Brain microvascular endothelial cell (primary cell): ENCODE data around the gene PLA2G7.

Experiments used
- DNase-seq: peaks from one replicate; pipeline ENCODE4 v3.0.0-alpha.2; 2020
- H3K27ac ChIP-seq: fragments of 250-450 bp; sonication (Bioruptor Pico); 2 replicates; pipeline ENCODE4 v1.5.1; 2020; ENCODE audit warnings: mild to moderate bottlenecking, moderate library complexity
- H3K27me3 ChIP-seq: fragments of 250-450 bp; sonication (Bioruptor Pico); replicated peaks from 2 replicates; pipeline ENCODE4 v1.5.1; 2020; ENCODE audit warnings: mild to moderate bottlenecking
- H3K36me3 ChIP-seq: fragments of 250-450 bp; sonication (Bioruptor Pico); replicated peaks from 2 replicates; pipeline ENCODE4 v1.5.1; 2020; ENCODE audit warnings: mild to moderate bottlenecking
- H3K4me3 ChIP-seq: 2 replicates; pipeline ENCODE4 v1.5.1; 2011; ENCODE audit warnings: low read depth, mild to moderate bottlenecking, control low read depth, low read length, moderate library complexity
- CTCF ChIP-seq: IDR thresholded peaks from 2 replicates; pipeline ENCODE4 v1.5.1; 2011; ENCODE audit warnings: low read depth, mild to moderate bottlenecking, moderate library complexity, low read length, control low read depth, inconsistent platforms; ENCODE audit errors: missing control alignments
- in situ Hi-C: cut with HindIII; loops from 2 replicates; pipeline ENCODE4 v1.10.0; 2017; ENCODE audit warnings: low sequenced_read_pairs, low pct_ligation_motif_present

PLA2G7 gene

GRCh38 chr6:46688966-46689335 lies 46.2 kb downstream of the PLA2G7 start:
- no peak overlapping the region for H3K27ac ChIP-seq
- no peak for TF ChIP-seq CTCF
- DNase-seq, result no peak
- H3K36me3 ChIP-seq, result no peaks in the 10 kb centered on the region
- in situ Hi-C loops, result no loop called here
- H3K27me3 ChIP-seq, result no peaks in the 10 kb centered on the region
- H3K4me3 ChIP-seq, result no peak overlapping the region

- DNase-seq, result no peak
- TF ChIP-seq CTCF, result no peak
- H3K27ac ChIP-seq, result no peak overlapping the region
- in situ Hi-C loops, result no loop called here
- no peaks in the 10 kb centered on the region for H3K27me3 ChIP-seq
- no peaks in the 10 kb centered on the region for H3K36me3 ChIP-seq
- no peak overlapping the region for H3K4me3 ChIP-seq
Observed at GRCh38 chr6:46688117-46688965, 46.8 kb downstream of the PLA2G7 start.

DNA sequence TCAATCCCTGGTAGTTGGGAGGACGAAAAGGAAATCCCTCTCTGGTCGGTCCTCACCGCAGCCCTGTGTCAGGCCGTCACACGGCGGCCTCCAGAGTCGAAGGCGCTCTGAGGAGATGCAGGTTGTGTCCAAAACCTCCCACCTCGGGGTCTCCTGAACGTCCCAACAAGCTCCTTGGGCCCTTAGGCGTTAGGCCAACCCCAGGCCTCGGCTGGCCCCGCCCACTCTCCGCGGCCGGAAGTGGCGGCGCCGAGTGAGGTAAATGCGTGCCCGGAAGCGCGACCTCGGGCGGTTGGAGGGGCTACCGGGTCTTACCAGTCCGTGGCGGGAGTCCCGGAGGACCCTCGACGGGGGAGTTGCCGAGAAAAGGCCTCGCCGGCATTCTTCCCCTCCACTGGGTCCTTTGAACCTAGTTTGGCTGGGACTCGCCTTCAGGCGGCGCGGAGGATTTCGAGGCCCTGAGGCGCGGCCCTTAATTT lies 47.5 kb downstream of the PLA2G7 start, which contains the start of gene TDRD6:
TSS of gene TDRD6 (plus strand) at position 267 of the 479 bp plus-strand sequence. CDS start 244 bp downstream, outside the sequence.
- H3K4me3 ChIP-seq, result no peak within 1 kb of the TSS
- no peaks in the 10 kb centered on the region for H3K27me3 ChIP-seq
- DNase-seq, result no peak
- no peak within 1 kb of the TSS for H3K27ac ChIP-seq
- H3K36me3 ChIP-seq, result no peaks in the 10 kb centered on the region
- in situ Hi-C loops, result no loop called here
- no peak for TF ChIP-seq CTCF

DNA sequence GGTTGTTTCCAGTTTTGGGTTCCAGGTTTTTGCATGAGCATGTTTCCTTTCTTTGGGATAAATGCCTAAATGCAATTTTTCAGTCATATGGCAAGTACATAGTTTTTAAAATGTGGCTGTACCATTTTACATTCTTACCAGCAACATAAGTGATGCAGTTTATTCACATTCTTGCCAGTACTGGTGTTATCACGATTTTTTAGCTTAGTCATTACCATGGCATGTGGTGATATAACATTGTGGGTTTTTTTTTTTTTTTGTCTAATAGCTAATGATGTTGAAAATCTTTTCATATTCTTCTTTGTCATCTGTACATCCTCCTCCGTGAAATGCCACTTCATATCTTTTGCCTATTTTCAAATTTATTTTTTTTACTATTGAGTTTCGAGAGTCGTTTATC lies 50.4 kb downstream of the PLA2G7 start:
- Histone ChIP-seq H3K27me3 (no peaks in the 10 kb centered on the region), H3K4me3 (no peak overlapping the region), H3K27ac (no peak overlapping the region), H3K36me3 (no peaks in the 10 kb centered on the region)
- peak; percentile 32 for DNase-seq
- no peak for TF ChIP-seq CTCF
- in situ Hi-C loops, result no loop called here

GRCh38 chr6:46677314-46677654 lies 57.9 kb downstream of the PLA2G7 start:
- DNase-seq, result no peak
- H3K27me3 ChIP-seq, result no peaks in the 10 kb centered on the region
- in situ Hi-C loops, result no loop called here
- H3K4me3 ChIP-seq, result no peak overlapping the region
- no peaks in the 10 kb centered on the region for H3K36me3 ChIP-seq
- H3K27ac ChIP-seq, result no peak overlapping the region
- TF ChIP-seq CTCF, result peak; percentile 58
